Measurements from ENCODE around the gene GMEB2.
"Not testable (repeated sequence)": the region's sequence is repeated elsewhere in the genome, so short reads cannot be mapped to it uniquely, and the experiment has no call there.

The GMEB2 gene

GRCh38 chr20:63617876-63618265, 9.0 kb downstream of the GMEB2 start:
- peaks cover 10% of the 10 kb centered on the region for H3K36me3 ChIP-seq (ENCODE audit: control insufficient read depth, insufficient read depth, low read length)
- no peak for TF ChIP-seq CTCF (IDR thresholded peaks at IDR 0.05; ENCODE audit: insufficient read depth, low read length, poor library complexity, severe bottlenecking)

GRCh38 chr20:63617092-63617875, 9.6 kb downstream of the GMEB2 start:
- Histone ChIP-seq H3K4me3 (replicated peaks; ENCODE audit: low read depth, low read length) (no peak overlapping the region), H3K27me3 (replicated peaks; ENCODE audit: control insufficient read depth, insufficient read depth, low read length) (no peaks in the 10 kb centered on the region), H3K36me3 (ENCODE audit: control insufficient read depth, insufficient read depth, low read length) (peaks cover 13% of the 10 kb centered on the region)
- no peak for TF ChIP-seq CTCF (IDR thresholded peaks at IDR 0.05; ENCODE audit: insufficient read depth, low read length, poor library complexity, severe bottlenecking)
- no peak for DNase-seq (ENCODE audit: extremely low read depth, insufficient read length)

More at GRCh38 chr20:63617876-63618265, 9.0 kb downstream of the GMEB2 start:
- H3K4me3 ChIP-seq (replicated peaks; ENCODE audit: low read depth, low read length) = no peak overlapping the region
- H3K27me3 ChIP-seq (replicated peaks; ENCODE audit: control insufficient read depth, insufficient read depth, low read length) = no peaks in the 10 kb centered on the region
- no peak for DNase-seq (ENCODE audit: extremely low read depth, insufficient read length)

GRCh38 chr20:63613863-63614594, 12.9 kb downstream of the GMEB2 start:
- not testable (repeated sequence) for DNase-seq (ENCODE audit: extremely low read depth, insufficient read length); H3K27me3 ChIP-seq (replicated peaks; ENCODE audit: control insufficient read depth, insufficient read depth, low read length); H3K4me3 ChIP-seq (replicated peaks; ENCODE audit: low read depth, low read length)
- peak; percentile 13 for TF ChIP-seq CTCF (IDR thresholded peaks at IDR 0.05; ENCODE audit: insufficient read depth, low read length, poor library complexity, severe bottlenecking)
- peaks cover 10% of the 10 kb centered on the region for H3K36me3 ChIP-seq (ENCODE audit: control insufficient read depth, insufficient read depth, low read length)

GRCh38 chr20:63612276-63612931, 14.5 kb downstream of the GMEB2 start:
- H3K27me3 ChIP-seq (replicated peaks; ENCODE audit: control insufficient read depth, insufficient read depth, low read length) = no peaks in the 10 kb centered on the region
- no peak for DNase-seq (ENCODE audit: extremely low read depth, insufficient read length)
- H3K36me3 ChIP-seq (ENCODE audit: control insufficient read depth, insufficient read depth, low read length) = peaks cover 6% of the 10 kb centered on the region
- H3K4me3 ChIP-seq (replicated peaks; ENCODE audit: low read depth, low read length) = no peak overlapping the region
- TF ChIP-seq CTCF (IDR thresholded peaks at IDR 0.05; ENCODE audit: insufficient read depth, low read length, poor library complexity, severe bottlenecking) = no peak

- H3K36me3 ChIP-seq (ENCODE audit: control insufficient read depth, insufficient read depth, low read length) = peaks cover 6% of the 10 kb centered on the region
- H3K4me3 ChIP-seq (replicated peaks; ENCODE audit: low read depth, low read length) = no peak overlapping the region
- DNase-seq (ENCODE audit: extremely low read depth, insufficient read length) = no peak
- no peaks in the 10 kb centered on the region for H3K27me3 ChIP-seq (replicated peaks; ENCODE audit: control insufficient read depth, insufficient read depth, low read length)
- TF ChIP-seq CTCF (IDR thresholded peaks at IDR 0.05; ENCODE audit: insufficient read depth, low read length, poor library complexity, severe bottlenecking) = no peak
These were observed 15.3 kb downstream of the GMEB2 start for GRCh38 chr20:63611646-63612045.
